ENCODE data around the gene PTTG1IP2.
"Not testable (repeated sequence)": the region's sequence is repeated elsewhere in the genome, so short reads cannot be mapped to it uniquely, and the experiment has no call there.

PTTG1IP2 gene

GRCh38 chr7:90469554-90469953, at the start of gene PTTG1IP2:
Gene PTTG1IP2 (plus strand): TSS chr7:90469639. CDS start chr7:90469787, 148 bp downstream.
- no peak for DNase-seq (ENCODE audit: low read depth)

GRCh38 chr7:90421651-90422050, 47.8 kb upstream of the PTTG1IP2 start:
- DNase-seq (ENCODE audit: low read depth) = no peak

GRCh38 chr7:90424720-90425119, 44.7 kb upstream of the PTTG1IP2 start:
- no peak for DNase-seq (ENCODE audit: low read depth)

GRCh38 chr7:90425376-90425775, 44.1 kb upstream of the PTTG1IP2 start:
- no peak for DNase-seq (ENCODE audit: low read depth)

GRCh38 chr7:90430614-90431460, 38.6 kb upstream of the PTTG1IP2 start:
- no peak for DNase-seq (ENCODE audit: low read depth)

GRCh38 chr7:90432752-90433151, 36.7 kb upstream of the PTTG1IP2 start:
- no peak for DNase-seq (ENCODE audit: low read depth)

GRCh38 chr7:90433221-90433620, 36.2 kb upstream of the PTTG1IP2 start:
- DNase-seq (ENCODE audit: low read depth) = no peak

GRCh38 chr7:90445633-90446032, 23.8 kb upstream of the PTTG1IP2 start:
- no peak for DNase-seq (ENCODE audit: low read depth)

- DNase-seq (ENCODE audit: low read depth) = no peak
These were observed 23.1 kb upstream of the PTTG1IP2 start for GRCh38 chr7:90446137-90446899.

- DNase-seq (ENCODE audit: low read depth) = no peak
These were observed 16.1 kb upstream of the PTTG1IP2 start for GRCh38 chr7:90453259-90453891.

- no peak for DNase-seq (ENCODE audit: low read depth)
These were observed 15.5 kb upstream of the PTTG1IP2 start for GRCh38 chr7:90453931-90454330.

GRCh38 chr7:90455163-90456030, 14.0 kb upstream of the PTTG1IP2 start:
- DNase-seq (ENCODE audit: low read depth) = no peak

GRCh38 chr7:90458104-90458503, 11.3 kb upstream of the PTTG1IP2 start:
- no peak for DNase-seq (ENCODE audit: low read depth)

- no peak for DNase-seq (ENCODE audit: low read depth)
These were observed 9.6 kb upstream of the PTTG1IP2 start for GRCh38 chr7:90459888-90460287.

- DNase-seq (ENCODE audit: low read depth) = no peak
These were observed 8.2 kb upstream of the PTTG1IP2 start for GRCh38 chr7:90461219-90461618.

GRCh38 chr7:90463151-90463628, 6.2 kb upstream of the PTTG1IP2 start:
- not testable (repeated sequence) for DNase-seq (ENCODE audit: low read depth)

GRCh38 chr7:90465816-90466215, 3.6 kb upstream of the PTTG1IP2 start:
- no peak for DNase-seq (ENCODE audit: low read depth)

- no peak for DNase-seq (ENCODE audit: low read depth)
These were observed 3.5 kb downstream of the PTTG1IP2 start for GRCh38 chr7:90472805-90473540.

- DNase-seq (ENCODE audit: low read depth) = no peak
These were observed 4.4 kb downstream of the PTTG1IP2 start for GRCh38 chr7:90473814-90474213.

GRCh38 chr7:90474284-90475210, 5.1 kb downstream of the PTTG1IP2 start:
- no peak for DNase-seq (ENCODE audit: low read depth)
